ENCODE results near the gene THRAP3.

THRAP3 gene

DNA sequence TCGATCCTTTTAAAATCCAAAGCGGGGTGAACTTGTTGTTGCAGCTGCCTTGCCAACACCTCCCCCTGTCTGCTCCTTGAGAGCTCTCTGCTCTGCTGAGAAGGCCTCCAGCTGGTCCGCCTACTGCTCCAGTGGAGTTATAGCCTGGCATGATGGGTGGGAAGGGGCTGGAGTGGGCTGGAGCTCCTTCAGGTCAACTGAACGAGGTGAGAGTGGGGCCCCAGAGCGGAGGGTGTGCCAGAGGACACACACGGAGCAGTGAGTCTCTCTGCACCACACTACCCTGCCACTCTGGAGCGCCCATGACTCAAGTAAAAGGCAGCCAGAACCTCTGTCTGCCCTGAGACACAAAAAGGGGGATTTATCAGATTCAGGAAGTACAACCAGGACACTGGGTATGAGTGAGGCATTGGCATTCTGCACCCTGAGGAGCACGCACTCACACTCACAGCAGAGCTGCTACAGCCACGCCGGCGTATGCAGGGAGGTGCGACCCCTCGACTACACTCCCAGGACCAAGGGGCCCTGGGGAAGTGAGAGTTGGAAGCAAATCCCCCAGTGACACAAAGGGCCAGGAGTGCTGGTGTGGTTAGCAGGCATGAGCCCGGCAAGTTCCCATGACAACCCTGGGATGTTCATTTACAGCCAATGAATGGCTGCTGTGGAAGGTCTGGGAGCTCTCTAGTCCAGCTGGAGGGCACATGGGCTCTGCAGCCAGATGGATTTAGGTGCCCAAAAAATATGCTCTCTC lies 127.2 kb downstream of the THRAP3 start:
- no peak for DNase-seq (ENCODE audit: low read depth)

DNA sequence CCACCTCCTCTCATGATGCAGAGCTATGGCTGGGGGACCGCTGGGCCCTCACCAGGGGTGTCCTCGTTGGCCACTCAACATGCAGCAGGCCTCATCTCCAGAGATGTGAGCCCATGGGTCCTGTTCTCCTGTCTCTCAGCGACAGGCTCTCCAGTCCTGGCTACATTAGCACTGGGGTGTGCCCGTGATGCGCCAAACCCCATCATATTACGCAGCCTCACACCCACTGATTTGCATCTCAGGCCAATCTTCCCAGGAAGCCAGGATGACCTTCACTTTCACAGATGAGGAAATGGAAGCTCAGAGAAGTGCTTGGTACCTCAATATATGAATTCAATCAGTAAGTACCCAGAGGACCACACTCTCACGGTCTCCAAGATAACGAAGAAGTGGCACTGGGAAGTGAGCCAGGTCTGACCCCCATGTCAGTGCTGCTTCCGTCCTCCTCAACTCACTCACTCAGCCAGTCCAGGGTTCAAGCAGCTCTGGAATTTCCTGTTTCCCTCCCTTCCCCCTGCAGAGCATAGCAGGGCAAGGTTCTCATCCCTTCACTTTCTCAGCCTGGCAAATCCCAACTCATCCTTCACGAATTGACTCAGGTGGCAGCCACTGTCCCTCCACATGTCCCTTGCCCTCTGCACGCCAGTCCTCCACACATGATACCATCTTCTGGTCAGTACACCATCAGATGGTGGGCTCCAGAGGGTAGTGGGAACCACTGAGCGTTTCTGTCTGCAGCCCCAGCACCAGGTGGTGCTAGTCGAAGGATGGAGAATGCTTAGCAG lies 128.1 kb downstream of the THRAP3 start:
- DNase-seq (ENCODE audit: low read depth), result no peak

DNA sequence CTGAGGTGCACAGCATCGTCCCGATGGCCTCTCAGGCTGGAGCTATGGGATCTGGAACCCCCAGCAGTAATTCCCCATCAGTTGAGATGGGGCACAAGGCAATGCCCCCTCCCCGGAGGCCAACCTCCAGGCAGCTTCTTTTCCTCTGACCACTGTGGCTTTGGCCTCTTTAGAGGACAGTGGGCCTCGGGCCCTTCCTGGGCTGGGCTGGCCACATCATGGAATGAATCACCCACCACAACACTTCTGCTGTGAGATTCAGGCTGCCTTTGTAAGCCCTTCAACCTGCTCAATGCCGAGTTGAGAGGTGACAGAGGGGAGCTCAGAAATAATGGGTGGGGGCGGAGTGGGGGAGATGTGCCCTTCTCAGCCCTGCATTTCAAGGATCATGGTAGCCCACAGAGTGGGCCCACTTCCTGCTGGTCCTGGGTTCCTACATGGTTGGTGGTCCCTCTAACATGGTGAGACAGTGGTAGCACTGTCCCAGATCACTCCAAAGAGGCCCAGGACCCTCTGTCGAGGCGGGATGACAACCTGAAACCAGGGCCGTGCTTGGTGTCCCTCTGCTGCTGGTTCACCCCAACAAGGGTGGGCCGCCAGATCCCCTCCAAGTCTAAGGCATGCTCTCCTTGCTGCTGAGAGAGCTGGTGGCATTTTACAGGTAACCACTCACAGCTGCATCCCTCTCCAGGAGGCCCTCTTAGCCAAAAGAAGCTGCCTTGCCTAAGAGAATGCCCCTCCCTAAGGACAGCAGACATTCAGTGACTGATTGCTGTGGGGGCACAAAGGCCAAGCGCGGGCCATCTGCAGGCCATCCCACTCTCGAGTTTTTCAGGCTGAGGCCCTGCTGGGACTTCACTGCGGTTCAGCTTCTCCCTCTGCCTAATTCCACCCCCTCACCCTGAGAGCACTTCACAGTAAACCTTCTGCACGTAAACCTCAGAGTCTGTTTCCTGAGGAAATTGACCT lies 129.0 kb downstream of the THRAP3 start:
- DNase-seq (ENCODE audit: low read depth), result no peak

DNA sequence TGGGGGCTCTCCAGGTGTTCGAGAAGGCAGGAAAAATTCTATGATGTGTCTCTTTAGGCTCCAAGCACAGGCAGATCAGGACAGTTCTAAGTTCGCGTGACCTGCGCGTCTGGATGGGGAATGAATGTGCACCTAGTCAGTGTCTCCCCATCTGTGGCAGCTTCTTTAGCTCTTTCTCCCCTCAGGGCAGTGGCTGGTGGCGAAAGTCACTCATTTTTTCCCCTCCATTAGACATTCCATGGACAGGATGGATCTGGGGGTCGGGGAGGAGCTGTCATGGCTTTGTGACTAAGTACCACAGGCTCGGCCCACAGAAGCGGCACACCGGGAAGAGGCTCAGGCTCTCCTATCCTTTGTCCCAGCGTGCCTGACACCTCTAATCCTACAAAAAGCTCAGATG lies 130.2 kb downstream of the THRAP3 start:
- no peak for DNase-seq (ENCODE audit: low read depth)

Data from activated T-cell treated with anti-CD3 and anti-CD28 coated beads for 1 hour (primary cell).